IMR-90 (cell line): Measurements from ENCODE around the gene TRIM40.

Experiments used
- CHD1 ChIP-seq: IDR thresholded peaks from 2 replicates; pipeline ENCODE4 v1.6.1; 2012; ENCODE audit warnings: low read depth, low read length, improper control_type of control experiment
- CTCF ChIP-seq: conservative IDR thresholded peaks from 2 replicates; pipeline ENCODE4 v1.5.1; 2012; ENCODE audit warnings: mild to moderate bottlenecking, low read depth, low read length, improper control_type of control experiment
- ELK1 ChIP-seq: fragments of 150-350 bp; IDR thresholded peaks from 2 replicates; pipeline ENCODE4 v1.6.1; 2016; ENCODE audit warnings: low read depth, mild to moderate bottlenecking, low read length, moderate library complexity, borderline replicate concordance
- MAZ ChIP-seq: IDR thresholded peaks from 2 replicates; pipeline ENCODE4 v1.6.1; 2012; ENCODE audit warnings: low read depth, mild to moderate bottlenecking, low read length, improper control_type of control experiment, moderate library complexity, borderline replicate concordance
- MXI1 ChIP-seq: IDR thresholded peaks from 2 replicates; pipeline ENCODE4 v1.6.1; 2012; ENCODE audit warnings: low read depth, mild to moderate bottlenecking, low read length, moderate library complexity, borderline replicate concordance
- POLR2A ChIP-seq: IDR thresholded peaks from 2 replicates; pipeline ENCODE4 v1.6.1; 2012; ENCODE audit warnings: mild to moderate bottlenecking, low read depth, low read length
- RAD21 ChIP-seq: IDR thresholded peaks from 2 replicates; pipeline ENCODE4 v1.6.1; 2012; ENCODE audit warnings: low read length, improper control_type of control experiment

- TF ChIP-seq CTCF (no peak), MAZ (no peak), ELK1 (no peak), CHD1 (no peak), MXI1 (no peak; the same call in 1 of the 2 replicates), POLR2A (no peak), RAD21 (no peak)
Measured at GRCh38 chr6:30100585-30101443, 35.1 kb upstream of the TRIM40 start.
